ENCODE results near the gene TRIM8. TPM values are rescaled to one million over a fixed set of nuclear protein-coding genes. Genes with fewer than 3 reads are reported as not detected.

The TRIM8 gene
- total and polyA plus RNA-seq, 4 donors, result 81.5 to 173 (median 120) TPM

DNA sequence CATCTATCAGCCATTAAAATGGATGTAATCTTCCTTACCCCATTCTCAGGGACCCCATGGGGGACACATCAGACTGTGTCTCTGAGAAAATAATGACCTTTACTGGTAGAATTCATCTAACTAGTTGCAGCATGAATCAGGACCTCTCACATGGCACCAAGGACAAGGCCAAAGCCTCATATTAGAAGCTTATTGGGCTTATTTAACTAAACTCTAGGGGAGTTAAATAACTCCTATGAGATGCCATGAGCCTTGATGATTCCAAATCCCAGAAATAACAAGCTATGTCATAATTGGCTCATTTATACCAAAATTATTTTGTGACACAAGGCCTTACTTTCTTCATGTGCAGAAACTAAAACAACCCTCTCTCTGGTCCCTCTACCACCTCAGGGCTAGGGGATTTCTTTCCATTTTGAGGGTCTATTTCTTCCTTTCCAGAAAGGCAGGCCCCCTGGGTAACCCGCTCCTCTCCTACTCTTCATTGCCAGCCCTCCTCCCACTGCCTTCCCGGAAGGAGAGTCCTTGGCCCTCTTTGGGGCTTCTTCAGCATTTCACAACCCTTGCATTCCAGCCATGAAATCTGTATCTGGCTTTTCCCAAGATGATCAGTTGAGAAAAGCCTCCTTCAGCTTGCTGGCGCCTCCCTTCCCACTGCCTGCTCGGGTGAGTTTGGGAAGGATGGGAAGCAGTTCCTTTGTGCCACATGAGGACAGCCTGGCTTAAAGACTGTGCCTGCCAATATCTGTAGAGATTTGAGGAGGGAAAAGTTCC, 41.8 kb upstream of the TRIM8 start:
- H3K27me3 ChIP-seq (ENCODE audit: control insufficient read depth in 3 of 3, insufficient read depth in 3 of 3, low read length in 2 of 3), result no peaks in the 10 kb centered on the region
- no peaks in the 10 kb centered on the region for H3K9me3 ChIP-seq (ENCODE audit: control insufficient read depth in 4 of 4, insufficient read depth in 3 of 4, low read length in 3 of 4)
- H3K9ac ChIP-seq (ENCODE audit: insufficient read depth in 1 of 2, low read length in 2 of 2), result no peak overlapping the region
- H3K4me1 ChIP-seq (ENCODE audit: control insufficient read depth in 5 of 5, insufficient read depth in 5 of 5, low read length in 5 of 5), result peaks cover 6 to 43% (median 23%) of the 10 kb centered on the region in 5 donors
- peak overlapping the region in 1 of 2 donors; percentile 55 for H3K27ac ChIP-seq (ENCODE audit: low read depth in 1 of 2, low read length in 1 of 2)
- no peak for ATAC-seq (ENCODE audit: insufficient read depth, low FRiP score)
- no peak overlapping the region for H3K4me3 ChIP-seq
- 78 to 83% methylated on average over 4 of the region's 4 CpGs for WGBS, 2 donors
- peaks cover 0 to 34% (median 24%) of the 10 kb centered on the region in 4 donors for H3K36me3 ChIP-seq (ENCODE audit: control insufficient read depth in 4 of 4, insufficient read depth in 4 of 4, low read length in 4 of 4)
- TF ChIP-seq, protein P1, sequence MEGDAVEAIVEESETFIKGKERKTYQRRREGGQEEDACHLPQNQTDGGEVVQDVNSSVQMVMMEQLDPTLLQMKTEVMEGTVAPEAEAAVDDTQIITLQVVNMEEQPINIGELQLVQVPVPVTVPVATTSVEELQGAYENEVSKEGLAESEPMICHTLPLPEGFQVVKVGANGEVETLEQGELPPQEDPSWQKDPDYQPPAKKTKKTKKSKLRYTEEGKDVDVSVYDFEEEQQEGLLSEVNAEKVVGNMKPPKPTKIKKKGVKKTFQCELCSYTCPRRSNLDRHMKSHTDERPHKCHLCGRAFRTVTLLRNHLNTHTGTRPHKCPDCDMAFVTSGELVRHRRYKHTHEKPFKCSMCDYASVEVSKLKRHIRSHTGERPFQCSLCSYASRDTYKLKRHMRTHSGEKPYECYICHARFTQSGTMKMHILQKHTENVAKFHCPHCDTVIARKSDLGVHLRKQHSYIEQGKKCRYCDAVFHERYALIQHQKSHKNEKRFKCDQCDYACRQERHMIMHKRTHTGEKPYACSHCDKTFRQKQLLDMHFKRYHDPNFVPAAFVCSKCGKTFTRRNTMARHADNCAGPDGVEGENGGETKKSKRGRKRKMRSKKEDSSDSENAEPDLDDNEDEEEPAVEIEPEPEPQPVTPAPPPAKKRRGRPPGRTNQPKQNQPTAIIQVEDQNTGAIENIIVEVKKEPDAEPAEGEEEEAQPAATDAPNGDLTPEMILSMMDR (IDR thresholded peaks at IDR 0.05; ENCODE audit: control extremely low read depth, extremely low read depth), result no peak
- DNase-seq, result peak; percentile 56 to 74 (median 58)

GRCh38 chr10:102603946-102604345, 40.3 kb upstream of the TRIM8 start:
- TF ChIP-seq, protein P1 (IDR thresholded peaks at IDR 0.05; ENCODE audit: control extremely low read depth, extremely low read depth), result no peak
- DNase-seq, result peak; percentile 61 to 79 (median 65)
- 35 to 69% methylated on average over 7 of the region's 7 CpGs for WGBS, 2 donors
- Histone ChIP-seq H3K27me3 (ENCODE audit: control insufficient read depth in 3 of 3, insufficient read depth in 3 of 3, low read length in 2 of 3) (no peaks in the 10 kb centered on the region), H3K9me3 (ENCODE audit: control insufficient read depth in 4 of 4, insufficient read depth in 3 of 4, low read length in 3 of 4) (no peaks in the 10 kb centered on the region), H3K36me3 (ENCODE audit: control insufficient read depth in 4 of 4, insufficient read depth in 4 of 4, low read length in 4 of 4) (peaks cover 0 to 28% (median 19%) of the 10 kb centered on the region in 4 donors), H3K27ac (ENCODE audit: low read depth in 1 of 2, low read length in 1 of 2) (peak overlapping the region in 1 of 2 donors; percentile 78), H3K4me1 (ENCODE audit: control insufficient read depth in 5 of 5, insufficient read depth in 5 of 5, low read length in 5 of 5) (peaks cover 6 to 42% (median 23%) of the 10 kb centered on the region in 5 donors), H3K9ac (ENCODE audit: insufficient read depth in 1 of 2, low read length in 2 of 2) (no peak overlapping the region), H3K4me3 (no peak overlapping the region)
- peak; percentile 3 for ATAC-seq (ENCODE audit: insufficient read depth, low FRiP score)

DNA sequence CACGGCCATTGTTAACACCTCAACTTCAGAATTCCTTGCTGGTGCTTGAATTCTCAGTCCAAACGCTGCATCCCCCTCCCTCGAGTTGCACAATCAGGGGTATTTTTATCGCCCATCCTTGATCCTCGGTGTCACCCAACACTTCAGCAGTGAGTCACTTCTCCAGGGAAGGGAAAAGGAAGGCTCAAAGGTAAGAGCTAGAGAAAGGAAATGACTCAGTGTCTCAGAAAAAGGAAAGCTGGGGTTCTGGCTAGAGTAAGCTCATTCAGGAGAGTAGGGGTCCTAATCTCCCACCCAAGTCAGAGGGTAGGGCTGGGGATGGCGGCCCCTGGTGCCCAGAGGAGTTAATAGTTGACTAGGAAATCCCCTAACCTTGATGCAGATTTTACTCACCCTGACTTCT, 39.8 kb upstream of the TRIM8 start:
- Histone ChIP-seq H3K36me3 (ENCODE audit: control insufficient read depth in 4 of 4, insufficient read depth in 4 of 4, low read length in 4 of 4) (peaks cover 0 to 24% (median 15%) of the 10 kb centered on the region in 4 donors), H3K4me3 (no peak overlapping the region), H3K9me3 (ENCODE audit: control insufficient read depth in 4 of 4, insufficient read depth in 3 of 4, low read length in 3 of 4) (no peaks in the 10 kb centered on the region), H3K4me1 (ENCODE audit: control insufficient read depth in 5 of 5, insufficient read depth in 5 of 5, low read length in 5 of 5) (peaks cover 1 to 37% (median 21%) of the 10 kb centered on the region in 5 donors), H3K27ac (ENCODE audit: low read depth in 1 of 2, low read length in 1 of 2) (peak overlapping the region in 1 of 2 donors; percentile 78), H3K9ac (ENCODE audit: insufficient read depth in 1 of 2, low read length in 2 of 2) (peak overlapping the region in 1 of 2 donors; percentile 44), H3K27me3 (ENCODE audit: control insufficient read depth in 3 of 3, insufficient read depth in 3 of 3, low read length in 2 of 3) (no peaks in the 10 kb centered on the region)
- no peak for DNase-seq
- TF ChIP-seq, protein P1 (IDR thresholded peaks at IDR 0.05; ENCODE audit: control extremely low read depth, extremely low read depth), result no peak
- WGBS, 2 donors, result 38 to 44% methylated on average over 6 of the region's 6 CpGs
- ATAC-seq (ENCODE audit: insufficient read depth, low FRiP score), result no peak

Data from lung (tissue), 12 donors.